ENCODE measurements around the gene ADAT2.

ADAT2 gene

DNA sequence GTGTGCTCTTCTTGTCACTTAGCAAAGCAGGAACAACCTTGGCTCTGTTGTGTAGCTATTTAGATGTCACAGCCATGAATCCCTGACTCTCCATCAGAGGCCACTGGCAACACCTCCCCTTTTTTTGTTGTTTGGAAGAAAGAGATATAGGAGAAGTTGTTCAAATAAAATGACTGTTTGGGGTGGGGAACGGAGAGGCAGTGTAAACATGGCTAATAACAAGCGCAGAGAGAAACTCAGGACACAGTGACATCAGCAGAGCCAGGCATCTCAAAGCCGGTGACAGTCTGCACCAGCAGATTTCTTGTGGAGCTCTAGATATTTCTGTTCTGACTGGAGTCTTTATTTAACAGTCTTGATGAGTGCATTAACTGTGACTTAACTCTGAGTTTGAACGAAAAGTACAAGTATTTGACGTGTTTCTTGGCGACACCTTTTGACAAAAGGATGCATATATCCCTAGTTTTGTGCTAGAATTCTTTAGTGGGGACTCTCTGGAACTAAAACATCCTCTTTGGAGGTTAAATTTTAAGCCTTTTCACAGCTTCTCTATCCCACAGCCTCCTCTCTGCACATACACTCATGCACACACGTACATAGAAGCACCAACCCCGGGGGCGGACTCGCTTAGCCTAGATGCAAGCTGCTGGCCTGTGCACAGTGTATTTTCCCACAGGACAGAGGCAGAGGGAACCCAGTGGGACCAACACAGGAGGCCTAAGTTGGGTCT lies 53.8 kb downstream of the ADAT2 start:
- DNase-seq: no peak

DNA sequence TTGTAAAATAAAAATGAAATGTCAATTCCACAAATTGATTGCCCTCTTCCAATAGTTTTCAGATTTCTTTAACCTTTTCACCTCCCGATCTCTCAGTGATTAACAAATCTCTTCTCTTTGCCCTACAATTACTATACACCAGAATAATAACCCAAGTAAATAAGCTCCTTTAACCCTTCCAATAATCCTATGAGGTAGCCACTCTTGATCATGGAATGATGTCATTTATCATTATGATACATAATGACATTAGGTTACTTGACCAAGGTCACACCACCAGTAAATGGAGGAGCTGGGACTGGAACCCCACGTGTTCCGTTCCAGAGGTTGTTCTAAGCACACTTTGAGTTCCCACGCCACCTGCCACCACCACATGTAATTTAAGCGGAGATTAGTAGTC lies 54.8 kb downstream of the ADAT2 start:
- no peak for DNase-seq

DNA sequence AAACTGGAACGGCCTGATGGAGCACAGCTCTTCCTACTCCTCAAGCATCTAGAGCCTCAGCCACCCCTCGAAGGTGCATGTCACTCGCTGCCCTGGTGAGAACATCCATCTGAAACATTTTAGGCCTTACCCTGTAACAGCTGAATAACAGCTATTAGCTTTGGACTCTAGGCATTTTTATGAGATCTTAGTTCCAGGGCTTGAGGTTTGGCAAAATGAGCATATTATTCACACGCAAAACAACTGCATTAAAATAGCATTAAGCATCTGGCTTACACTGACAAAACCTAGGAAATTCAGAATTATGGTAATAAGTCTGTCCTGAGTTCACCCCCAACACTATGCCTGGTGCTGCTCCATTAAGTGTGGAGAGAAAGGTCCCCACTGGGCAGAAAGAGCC lies 56.1 kb downstream of the ADAT2 start:
- DNase-seq: no peak

DNA sequence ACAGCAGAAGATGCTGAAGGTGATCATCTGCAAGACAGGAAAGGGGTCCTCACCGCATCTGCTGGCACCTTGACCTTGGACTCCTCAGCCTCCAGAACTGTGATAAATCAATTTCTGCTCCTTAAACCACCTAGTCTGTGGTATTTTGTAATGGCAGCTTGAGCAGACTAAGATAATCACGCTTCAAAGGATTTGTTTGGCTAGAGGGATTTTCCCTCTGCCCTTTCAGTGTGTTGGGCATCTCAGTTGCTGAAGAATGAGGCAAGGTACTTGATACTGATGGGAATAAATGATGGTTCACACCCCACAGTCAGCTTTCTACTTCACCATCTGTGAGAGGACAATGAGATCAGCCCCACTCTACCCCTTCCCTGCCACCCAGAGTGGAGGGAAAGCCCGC lies 60.2 kb downstream of the ADAT2 start:
- DNase-seq: no peak

DNA sequence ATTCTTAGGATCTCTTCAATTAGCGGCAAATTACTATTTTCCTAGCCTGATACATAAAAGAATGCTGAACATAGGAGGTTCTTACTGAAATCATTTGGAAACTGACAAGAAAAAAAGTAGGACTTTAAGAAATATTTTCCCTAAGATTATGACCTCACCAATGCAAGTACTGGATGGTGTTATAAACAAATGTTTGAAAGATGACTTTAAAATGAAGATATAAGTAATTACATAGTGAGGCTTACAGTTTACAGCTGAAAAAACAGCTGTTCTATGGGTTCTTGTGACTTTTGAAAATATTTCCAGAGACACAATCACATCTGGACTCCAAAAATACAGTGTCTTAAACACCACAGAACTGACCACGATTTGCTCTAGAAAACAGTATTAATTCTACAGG lies 64.9 kb downstream of the ADAT2 start:
- no peak for DNase-seq

DNA sequence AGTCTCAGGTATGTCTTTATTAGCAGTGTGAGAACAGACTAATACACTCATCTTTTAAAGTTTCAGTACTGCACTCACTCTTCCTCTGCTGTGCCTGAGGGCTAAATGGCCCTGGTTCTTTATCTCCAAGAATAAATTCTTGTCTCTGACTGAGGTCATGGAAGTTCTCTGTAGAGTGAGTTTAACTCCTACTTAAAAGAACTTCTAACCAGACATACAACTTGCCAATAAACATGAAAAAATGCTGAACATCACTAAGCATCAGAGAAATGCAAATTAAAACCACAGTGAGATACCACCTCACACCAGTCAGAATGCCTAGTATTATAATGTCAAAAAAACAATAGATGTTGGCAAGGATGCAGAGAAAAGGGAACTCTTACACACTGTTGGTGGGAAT lies 73.6 kb downstream of the ADAT2 start:
- no peak for DNase-seq

DNA sequence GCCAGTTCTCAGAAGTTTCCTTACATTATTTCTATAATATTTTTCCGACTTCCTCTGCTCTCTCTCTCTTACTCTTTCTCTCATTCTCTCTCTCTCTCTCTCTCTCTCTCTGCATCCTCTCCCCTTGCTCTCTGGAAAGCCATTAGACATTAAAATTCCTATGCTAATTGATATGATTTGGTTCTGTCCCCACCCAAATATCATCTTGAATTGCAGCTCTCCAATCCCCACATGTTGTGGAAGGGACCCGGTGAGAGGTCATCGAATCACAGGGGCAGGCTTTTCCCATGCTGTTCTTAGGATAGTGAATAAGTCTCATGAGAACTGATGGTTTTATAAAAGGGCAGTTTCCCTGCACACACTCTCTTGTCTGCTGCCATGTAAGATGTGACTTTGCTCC lies 74.1 kb downstream of the ADAT2 start:
- DNase-seq: no peak

DNA sequence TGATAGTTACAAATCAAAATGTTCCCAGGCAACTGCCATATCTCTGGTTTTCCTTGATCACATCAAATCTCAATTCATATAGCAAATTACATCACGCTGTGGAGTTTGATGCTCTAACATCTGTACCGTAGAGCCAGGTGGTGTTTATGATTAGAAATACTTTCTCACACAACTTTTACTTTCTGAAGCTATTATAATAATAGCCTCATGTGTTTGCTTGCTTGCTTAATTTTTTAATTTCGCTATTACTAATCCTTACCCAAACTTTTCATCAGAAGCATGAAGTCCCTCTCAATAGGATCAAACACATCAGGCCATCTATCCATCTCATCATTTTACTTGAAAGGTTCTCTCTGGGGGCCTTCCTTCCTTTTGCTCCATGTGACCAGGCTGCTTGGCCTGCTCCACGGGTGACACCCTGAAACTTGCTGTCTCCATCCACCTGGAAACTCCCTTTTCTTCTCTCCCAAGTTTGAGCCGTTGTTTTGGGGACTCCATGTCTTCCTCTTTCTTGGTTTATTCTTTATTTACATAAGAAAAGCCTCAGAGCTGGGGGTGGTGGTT lies 75.4 kb downstream of the ADAT2 start:
- no peak for DNase-seq

DNA sequence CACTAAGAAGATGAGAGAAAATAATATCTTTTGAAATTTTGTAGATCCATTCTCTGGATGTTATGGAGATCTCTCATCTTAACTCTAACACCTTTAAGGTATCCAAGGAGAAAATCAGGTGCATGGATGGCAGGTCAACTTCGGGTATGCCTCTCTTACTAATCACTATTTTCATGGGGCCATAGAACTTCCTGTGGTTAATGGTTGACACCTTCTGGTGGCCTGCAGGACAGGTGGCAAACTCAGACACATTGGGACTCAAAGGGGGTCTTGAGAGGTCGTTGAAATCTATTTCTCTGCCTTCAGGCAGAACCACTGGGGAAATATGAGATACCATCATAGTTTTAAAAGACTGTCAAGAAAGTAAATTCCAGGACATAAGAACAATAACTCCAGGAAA lies 76.5 kb downstream of the ADAT2 start:
- no peak for DNase-seq

Measured in NCI-H146 (cell line).